ENCODE results near the gene ZNF200.
A peak's percentile ranks its signal among the peaks of the same experiment; 100 is the strongest.

The ZNF200 gene

DNA sequence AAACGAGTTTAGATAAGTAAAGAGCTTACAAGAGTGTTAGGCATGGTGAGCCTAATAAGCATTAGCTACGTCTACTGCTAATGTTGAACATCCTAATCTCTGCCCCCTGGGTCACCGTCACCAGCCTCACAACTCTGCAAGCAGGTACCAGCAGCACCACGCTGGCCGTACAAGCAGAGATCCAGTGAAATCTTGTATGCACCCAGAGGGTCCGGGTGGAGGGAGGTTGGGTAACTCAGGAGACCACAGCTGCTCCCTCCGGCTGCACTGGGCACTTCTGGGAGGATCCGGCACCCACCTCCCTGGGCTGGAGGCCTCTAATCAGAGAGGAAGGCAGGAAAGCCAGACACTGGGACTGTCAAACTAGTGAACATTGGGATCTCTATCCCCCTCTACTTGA, 55.3 kb downstream of the ZNF200 start:
- DNase-seq (ENCODE audit: low read depth in 3 of 3): no peak

DNA sequence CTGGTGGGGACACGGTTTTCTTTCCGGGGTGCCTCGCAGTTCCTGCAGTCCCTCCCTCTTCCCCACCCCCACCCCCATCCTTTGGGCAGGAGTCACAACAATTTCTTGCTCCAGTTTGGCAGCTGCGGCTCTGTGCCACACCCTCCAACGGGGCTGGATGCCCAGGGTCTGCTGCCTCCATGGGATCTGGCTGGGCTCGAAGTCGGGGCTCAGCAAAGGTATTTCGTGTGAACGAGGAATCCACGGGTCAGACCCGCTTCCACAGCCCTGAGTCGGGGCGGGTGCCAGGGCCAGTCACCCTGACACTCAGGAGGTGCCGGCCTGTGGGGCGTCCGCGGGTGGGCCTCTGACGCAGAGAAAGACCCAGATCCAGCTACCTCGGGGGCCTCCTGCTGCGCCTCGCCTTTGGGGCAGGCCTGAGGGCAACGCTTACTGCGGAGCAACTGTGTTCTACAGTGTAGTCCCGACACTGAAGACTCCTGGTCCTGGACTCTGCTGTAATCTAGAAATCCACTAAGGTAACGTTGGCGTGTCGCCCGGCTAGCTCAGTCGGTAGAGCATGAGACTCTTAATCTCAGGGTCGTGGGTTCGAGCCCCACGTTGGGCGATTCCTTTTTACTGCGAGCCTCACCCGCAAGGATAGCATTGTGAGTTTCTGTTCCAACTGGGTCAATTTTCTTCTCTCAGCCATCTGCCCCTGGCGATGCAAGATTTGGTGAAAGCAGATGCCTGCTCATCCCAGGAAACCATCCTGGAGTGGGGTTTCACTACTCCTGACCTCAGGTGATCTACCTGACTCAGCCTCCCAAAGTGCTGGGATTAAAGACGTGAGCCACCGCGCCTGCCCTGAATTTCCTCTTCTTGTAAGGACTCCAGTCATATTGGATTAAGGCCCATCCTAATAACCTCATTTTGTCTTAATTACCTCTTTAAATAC, 59.5 kb downstream of the ZNF200 start:
- peak in 1 of 3 experiments; percentile 71 for DNase-seq (ENCODE audit: low read depth in 3 of 3)

DNA sequence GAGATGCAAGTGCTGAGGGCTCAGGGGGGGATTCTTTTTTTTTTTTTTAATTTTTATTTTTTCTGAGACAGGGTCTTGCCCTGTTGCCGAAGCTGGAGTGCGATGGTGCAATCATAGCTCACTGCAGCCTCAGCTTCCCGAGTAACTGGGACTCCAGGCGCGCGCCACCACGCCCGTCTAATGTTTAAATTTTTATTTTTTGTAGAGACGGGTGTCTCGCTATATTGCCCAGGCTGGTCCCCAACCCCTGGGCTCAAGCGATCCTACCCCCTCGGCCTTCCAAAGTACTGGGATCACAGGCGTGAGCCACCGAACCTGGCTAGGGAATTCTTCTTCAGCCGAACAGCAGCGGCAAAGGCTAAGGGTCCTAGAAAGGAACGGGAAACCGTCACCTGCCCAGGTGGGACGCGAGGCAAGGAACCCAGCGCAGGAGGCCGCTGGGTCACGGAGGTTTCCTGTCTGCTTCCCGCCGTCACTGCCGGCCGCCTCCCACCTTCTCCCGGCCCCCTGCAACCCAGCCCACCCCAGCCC, 60.3 kb downstream of the ZNF200 start:
- no peak for DNase-seq (ENCODE audit: low read depth in 3 of 3)

DNA sequence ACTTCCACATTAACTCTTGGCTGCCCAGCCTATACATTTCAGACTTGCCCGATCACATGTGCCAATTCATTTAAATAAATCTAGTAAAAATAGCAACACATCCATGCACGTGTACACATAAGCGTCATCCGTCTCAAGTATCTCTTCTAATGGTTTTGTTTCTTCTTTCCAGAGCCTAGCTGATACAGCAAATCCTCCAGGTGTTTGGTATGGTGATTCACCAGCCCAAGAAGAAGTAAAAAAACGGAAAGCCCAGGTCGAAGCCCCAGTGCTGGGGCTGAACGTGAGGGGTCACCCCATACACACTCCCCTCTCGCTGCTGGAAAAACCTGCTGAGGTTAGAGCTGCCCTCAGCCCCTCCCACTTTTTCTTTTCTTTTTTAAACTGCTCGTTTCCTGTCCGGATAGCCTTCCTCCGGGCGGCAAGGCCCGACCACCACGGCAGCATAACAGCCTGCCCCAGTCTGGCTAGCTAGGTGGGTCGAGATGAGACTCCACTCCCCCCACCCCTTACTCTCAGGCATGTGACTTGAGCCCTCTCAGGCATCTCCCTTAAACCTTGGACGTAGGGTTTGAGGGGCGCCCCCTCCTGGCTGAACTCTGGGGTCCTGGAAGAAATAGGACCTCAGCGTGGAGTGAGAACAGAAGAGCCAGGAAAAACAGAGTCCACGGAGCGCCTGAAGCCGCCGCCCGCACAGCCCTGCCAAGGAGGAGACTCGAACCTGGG, 60.9 kb downstream of the ZNF200 start:
- no peak for DNase-seq (ENCODE audit: low read depth in 3 of 3)
